GM19452 (cell line): Measurements from ENCODE around the gene SLC35A3.
"Not testable (repeated sequence)": the region's sequence is repeated elsewhere in the genome, so short reads cannot be mapped to it uniquely, and the experiment has no call there.

ENCODE experiments used
- ATAC-seq: cut with Tn5 transposase; IDR thresholded peaks from one replicate; pipeline ENCODE4 v1.9.1; 2021; ENCODE audit not compliant: unreplicated experiment

The SLC35A3 gene

GRCh38 chr1:100028765-100029164, 59.0 kb downstream of the SLC35A3 start:
- ATAC-seq, result no peak

GRCh38 chr1:100034470-100034869, 64.7 kb downstream of the SLC35A3 start:
- ATAC-seq, result no peak

- no peak for ATAC-seq
Measured at GRCh38 chr1:100035214-100035613, 65.4 kb downstream of the SLC35A3 start.

- ATAC-seq, result peak; percentile 1
Measured at GRCh38 chr1:100036718-100037655, 67.2 kb downstream of the SLC35A3 start.

- ATAC-seq, result no peak
Measured at GRCh38 chr1:100037656-100037926, 67.8 kb downstream of the SLC35A3 start.

GRCh38 chr1:100037927-100038659, 68.3 kb downstream of the SLC35A3 start:
- peak; percentile 86 for ATAC-seq

GRCh38 chr1:100038660-100039287, 69.0 kb downstream of the SLC35A3 start:
- ATAC-seq, result peak; percentile 42

- ATAC-seq, result no peak
Measured at GRCh38 chr1:100039591-100039990, 69.8 kb downstream of the SLC35A3 start.

GRCh38 chr1:100045206-100045605, 75.4 kb downstream of the SLC35A3 start:
- no peak for ATAC-seq

GRCh38 chr1:100047235-100047708, 77.5 kb downstream of the SLC35A3 start:
- ATAC-seq, result not testable (repeated sequence)

- ATAC-seq, result no peak
Measured at GRCh38 chr1:100050139-100050538, 80.3 kb downstream of the SLC35A3 start.

- ATAC-seq, result no peak
Measured at GRCh38 chr1:100051401-100051800, 81.6 kb downstream of the SLC35A3 start.

- ATAC-seq, result no peak
Measured at GRCh38 chr1:100051893-100052292, 82.1 kb downstream of the SLC35A3 start.

GRCh38 chr1:100053119-100053518, 83.3 kb downstream of the SLC35A3 start:
- ATAC-seq, result no peak

GRCh38 chr1:100053727-100054126, 83.9 kb downstream of the SLC35A3 start:
- ATAC-seq, result no peak

- ATAC-seq, result no peak
Measured at GRCh38 chr1:100061681-100062080, 91.9 kb downstream of the SLC35A3 start.

- no peak for ATAC-seq
Measured at GRCh38 chr1:100065183-100065968, 95.6 kb downstream of the SLC35A3 start.

GRCh38 chr1:100065969-100066227, 96.1 kb downstream of the SLC35A3 start:
- no peak for ATAC-seq

GRCh38 chr1:100070201-100070939, 100.6 kb downstream of the SLC35A3 start:
- no peak for ATAC-seq

GRCh38 chr1:100073531-100073930, 103.7 kb downstream of the SLC35A3 start:
- ATAC-seq, result no peak
